ENCODE measurements around the gene VPS51.

DNA sequence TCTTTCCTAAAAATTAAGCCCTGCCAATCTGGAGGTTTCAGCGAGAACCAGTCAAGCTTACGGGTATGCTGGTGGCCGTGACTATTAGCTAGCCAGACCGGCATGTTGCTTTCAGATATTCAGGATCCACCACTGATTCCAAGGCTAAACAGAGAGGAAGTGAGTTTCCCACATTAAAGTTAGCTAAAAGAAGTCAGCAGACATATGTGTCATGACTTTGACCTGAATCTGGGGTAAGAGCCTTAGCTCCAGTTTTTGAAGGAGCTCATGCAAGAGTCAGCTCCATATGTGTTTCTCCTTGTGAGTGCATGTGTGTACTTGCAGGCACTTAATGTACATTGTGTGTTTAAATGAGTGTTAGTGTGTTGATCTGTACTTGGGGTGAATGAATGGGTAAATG lies 10.6 kb upstream of the VPS51 start:
- TF ChIP-seq CTCF (IDR thresholded peaks at IDR 0.05): no peak
- TF ChIP-seq POLR2A (IDR thresholded peaks at IDR 0.05): no peak

All from adrenal gland (tissue), 5 donors.